ENCODE measurements around the gene UGT1A1. TPM values are rescaled to one million over a fixed set of nuclear protein-coding genes. Genes with fewer than 3 reads are reported as not detected.

Gene UGT1A1
- total and polyA plus RNA-seq, 4 donors, result 145 to 386 (median 288) TPM; not detected in 1

GRCh38 chr2:233791151-233791882, 31.2 kb downstream of the UGT1A1 start:
- Histone ChIP-seq H3K9ac (ENCODE audit: low read depth in 1 of 2, low read length in 2 of 2) (no peak overlapping the region), H3K4me3 (ENCODE audit: low read depth in 1 of 3, low read length in 3 of 3) (no peak overlapping the region), H3K27me3 (ENCODE audit: control insufficient read depth in 4 of 4, insufficient read depth in 4 of 4, low read length in 3 of 4) (no peaks in the 10 kb centered on the region), H3K9me3 (ENCODE audit: control insufficient read depth in 4 of 4, low read length in 3 of 4) (no peaks in the 10 kb centered on the region), H3K4me1 (ENCODE audit: control insufficient read depth in 4 of 4, insufficient read depth in 4 of 4, low read length in 3 of 4) (no peaks in the 10 kb centered on the region), H3K27ac (ENCODE audit: low read depth in 1 of 2, low read length in 2 of 2) (no peak overlapping the region), H3K36me3 (ENCODE audit: control insufficient read depth in 4 of 4, insufficient read depth in 3 of 4, low read depth in 1 of 4, low read length in 3 of 4) (no peaks in the 10 kb centered on the region)
- no peak for DNase-seq (ENCODE audit: low spot score)
- TF ChIP-seq RXRA (IDR thresholded peaks at IDR 0.05), result no peak
- TF ChIP-seq, protein P1, sequence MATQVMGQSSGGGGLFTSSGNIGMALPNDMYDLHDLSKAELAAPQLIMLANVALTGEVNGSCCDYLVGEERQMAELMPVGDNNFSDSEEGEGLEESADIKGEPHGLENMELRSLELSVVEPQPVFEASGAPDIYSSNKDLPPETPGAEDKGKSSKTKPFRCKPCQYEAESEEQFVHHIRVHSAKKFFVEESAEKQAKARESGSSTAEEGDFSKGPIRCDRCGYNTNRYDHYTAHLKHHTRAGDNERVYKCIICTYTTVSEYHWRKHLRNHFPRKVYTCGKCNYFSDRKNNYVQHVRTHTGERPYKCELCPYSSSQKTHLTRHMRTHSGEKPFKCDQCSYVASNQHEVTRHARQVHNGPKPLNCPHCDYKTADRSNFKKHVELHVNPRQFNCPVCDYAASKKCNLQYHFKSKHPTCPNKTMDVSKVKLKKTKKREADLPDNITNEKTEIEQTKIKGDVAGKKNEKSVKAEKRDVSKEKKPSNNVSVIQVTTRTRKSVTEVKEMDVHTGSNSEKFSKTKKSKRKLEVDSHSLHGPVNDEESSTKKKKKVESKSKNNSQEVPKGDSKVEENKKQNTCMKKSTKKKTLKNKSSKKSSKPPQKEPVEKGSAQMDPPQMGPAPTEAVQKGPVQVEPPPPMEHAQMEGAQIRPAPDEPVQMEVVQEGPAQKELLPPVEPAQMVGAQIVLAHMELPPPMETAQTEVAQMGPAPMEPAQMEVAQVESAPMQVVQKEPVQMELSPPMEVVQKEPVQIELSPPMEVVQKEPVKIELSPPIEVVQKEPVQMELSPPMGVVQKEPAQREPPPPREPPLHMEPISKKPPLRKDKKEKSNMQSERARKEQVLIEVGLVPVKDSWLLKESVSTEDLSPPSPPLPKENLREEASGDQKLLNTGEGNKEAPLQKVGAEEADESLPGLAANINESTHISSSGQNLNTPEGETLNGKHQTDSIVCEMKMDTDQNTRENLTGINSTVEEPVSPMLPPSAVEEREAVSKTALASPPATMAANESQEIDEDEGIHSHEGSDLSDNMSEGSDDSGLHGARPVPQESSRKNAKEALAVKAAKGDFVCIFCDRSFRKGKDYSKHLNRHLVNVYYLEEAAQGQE (IDR thresholded peaks at IDR 0.05), result no peak
- no peak for TF ChIP-seq TAF1 (conservative IDR thresholded peaks at IDR 0.05)
- TF ChIP-seq HNF4G (IDR thresholded peaks at IDR 0.05), result no peak
- no peak for TF ChIP-seq FOXA2 (IDR thresholded peaks at IDR 0.05)
- TF ChIP-seq HNF4A (conservative IDR thresholded peaks at IDR 0.05), result no peak
- TF ChIP-seq EGR1 (IDR thresholded peaks at IDR 0.05; ENCODE audit: low read depth in 2 of 2), result no peak
- no peak for TF ChIP-seq CTCF (IDR thresholded peaks at IDR 0.05; ENCODE audit: low read depth, low read length, missing input control)
- TF ChIP-seq SP1 (IDR thresholded peaks at IDR 0.05), result no peak
- TF ChIP-seq ZBTB33 (IDR thresholded peaks at IDR 0.05), result no peak
- no peak for TF ChIP-seq MAX (IDR thresholded peaks at IDR 0.05)
- 91% methylated on average over 18 of the region's 18 CpGs for WGBS

GRCh38 chr2:233791883-233792329, 31.8 kb downstream of the UGT1A1 start:
- Histone ChIP-seq H3K4me3 (ENCODE audit: low read depth in 1 of 3, low read length in 3 of 3) (no peak overlapping the region), H3K27me3 (ENCODE audit: control insufficient read depth in 4 of 4, insufficient read depth in 4 of 4, low read length in 3 of 4) (no peaks in the 10 kb centered on the region), H3K36me3 (ENCODE audit: control insufficient read depth in 4 of 4, insufficient read depth in 3 of 4, low read depth in 1 of 4, low read length in 3 of 4) (no peaks in the 10 kb centered on the region), H3K9ac (ENCODE audit: low read depth in 1 of 2, low read length in 2 of 2) (no peak overlapping the region), H3K9me3 (ENCODE audit: control insufficient read depth in 4 of 4, low read length in 3 of 4) (no peaks in the 10 kb centered on the region), H3K4me1 (ENCODE audit: control insufficient read depth in 4 of 4, insufficient read depth in 4 of 4, low read length in 3 of 4) (no peaks in the 10 kb centered on the region), H3K27ac (ENCODE audit: low read depth in 1 of 2, low read length in 2 of 2) (no peak overlapping the region)
- 85% methylated on average over 9 of the region's 9 CpGs for WGBS
- no peak for DNase-seq (ENCODE audit: low spot score)
- no peak for TF ChIP-seq RAD21 (IDR thresholded peaks at IDR 0.05)
- TF ChIP-seq, protein P1 (IDR thresholded peaks at IDR 0.05), result no peak
- no peak for TF ChIP-seq CTCF (IDR thresholded peaks at IDR 0.05; ENCODE audit: low read depth, low read length, missing input control)
- TF ChIP-seq NR2F2 (IDR thresholded peaks at IDR 0.05), result no peak
- TF ChIP-seq HNF4A (conservative IDR thresholded peaks at IDR 0.05), result no peak
- TF ChIP-seq FOXA2 (IDR thresholded peaks at IDR 0.05), result no peak
- TF ChIP-seq YY1 (IDR thresholded peaks at IDR 0.05), result no peak
- TF ChIP-seq GABPA (IDR thresholded peaks at IDR 0.05 in 1 of 2, conservative IDR thresholded peaks at IDR 0.05 in 1 of 2), result no peak
- TF ChIP-seq, protein P2, sequence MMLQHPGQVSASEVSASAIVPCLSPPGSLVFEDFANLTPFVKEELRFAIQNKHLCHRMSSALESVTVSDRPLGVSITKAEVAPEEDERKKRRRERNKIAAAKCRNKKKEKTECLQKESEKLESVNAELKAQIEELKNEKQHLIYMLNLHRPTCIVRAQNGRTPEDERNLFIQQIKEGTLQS (IDR thresholded peaks at IDR 0.05), result no peak
- no peak for TF ChIP-seq JUND (IDR thresholded peaks at IDR 0.05)
- no peak for TF ChIP-seq EGR1 (IDR thresholded peaks at IDR 0.05; ENCODE audit: low read depth in 2 of 2)

All from liver (tissue), 9 donors.